ENCODE data around the gene MRM2. TPM values are rescaled to one million over a fixed set of nuclear protein-coding genes. Genes with fewer than 3 reads are reported as not detected.

The MRM2 gene
- polyA plus RNA-seq, 3 donors from 2014 or later, result 24.5 to 47.2 (median 33.1) TPM

GRCh38 chr7:2259480-2259879 lies 17.5 kb upstream of the MRM2 start:
- Mint-ChIP-seq H3K36me3 (peaks cover 9 to 27% (median 12%) of the 10 kb centered on the region in 3 donors), H3K4me1 (peaks cover 15 to 18% of the 10 kb centered on the region in 2 donors), H3K27me3 (ENCODE audit: low read depth in 3 of 3) (peaks cover 2 to 6% (median 4%) of the 10 kb centered on the region in 3 donors), H3K27ac (peak overlapping the region in 3 of 6 donors; percentile 64 to 76 (median 70)), H3K9me3 (peaks cover 0 to 2% (median 0%) of the 10 kb centered on the region in 6 donors), H3K4me3 (peak overlapping the region in 4 of 5 donors; percentile 41 to 60 (median 51))
- DNase-seq, result no peak

- H3K27ac Mint-ChIP-seq, result peak overlapping the region in 3 of 6 donors; percentile 21 to 76 (median 64)
- H3K9me3 Mint-ChIP-seq, result no peaks in the 10 kb centered on the region
- peak overlapping the region; percentile 32 to 60 (median 44) for H3K4me3 Mint-ChIP-seq
- H3K27me3 Mint-ChIP-seq (ENCODE audit: low read depth in 3 of 3), result peaks cover 2 to 6% (median 5%) of the 10 kb centered on the region in 3 donors
- peaks cover 15 to 18% of the 10 kb centered on the region in 2 donors for H3K4me1 Mint-ChIP-seq
- peaks cover 3 to 20% (median 6%) of the 10 kb centered on the region in 3 donors for H3K36me3 Mint-ChIP-seq
- peak; percentile 59 to 68 (median 63) for DNase-seq
These were observed 16.8 kb upstream of the MRM2 start for GRCh38 chr7:2258661-2259365.

DNA sequence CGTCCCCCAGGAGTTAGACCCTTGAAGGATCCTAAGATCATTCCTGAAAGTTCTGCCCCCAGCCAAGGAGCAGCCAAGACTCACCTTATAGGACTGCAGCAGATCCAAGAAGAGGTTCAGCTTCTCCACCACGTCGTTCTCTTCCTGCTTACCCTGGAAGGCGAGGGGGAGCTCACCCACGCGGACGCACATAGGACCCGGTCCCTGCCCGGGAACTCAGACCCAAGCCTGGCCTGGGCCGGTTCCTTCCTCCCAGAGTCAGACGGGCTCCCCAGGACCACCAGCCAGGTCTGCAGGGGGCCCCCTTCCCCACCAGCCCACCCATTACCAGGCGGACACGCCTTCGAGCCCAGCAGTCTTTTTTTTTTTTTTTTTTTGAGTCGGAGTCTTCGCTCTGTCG lies 15.6 kb upstream of the MRM2 start:
- Mint-ChIP-seq H3K4me3 (no peak overlapping the region), H3K27ac (no peak overlapping the region)

GRCh38 chr7:2257046-2257551 lies 15.1 kb upstream of the MRM2 start:
- peaks cover 3 to 15% (median 6%) of the 10 kb centered on the region in 3 donors for H3K36me3 Mint-ChIP-seq
- no peaks in the 10 kb centered on the region for H3K9me3 Mint-ChIP-seq

More for the DNA sequence above, 15.6 kb upstream of the MRM2 start:
- no peak for DNase-seq
- Mint-ChIP-seq H3K9me3 (no peaks in the 10 kb centered on the region), H3K27me3 (ENCODE audit: low read depth in 3 of 3) (peaks cover 2 to 8% (median 5%) of the 10 kb centered on the region in 3 donors), H3K4me1 (peaks cover 18% of the 10 kb centered on the region in 2 donors), H3K36me3 (peaks cover 3 to 20% (median 6%) of the 10 kb centered on the region in 3 donors)

DNA sequence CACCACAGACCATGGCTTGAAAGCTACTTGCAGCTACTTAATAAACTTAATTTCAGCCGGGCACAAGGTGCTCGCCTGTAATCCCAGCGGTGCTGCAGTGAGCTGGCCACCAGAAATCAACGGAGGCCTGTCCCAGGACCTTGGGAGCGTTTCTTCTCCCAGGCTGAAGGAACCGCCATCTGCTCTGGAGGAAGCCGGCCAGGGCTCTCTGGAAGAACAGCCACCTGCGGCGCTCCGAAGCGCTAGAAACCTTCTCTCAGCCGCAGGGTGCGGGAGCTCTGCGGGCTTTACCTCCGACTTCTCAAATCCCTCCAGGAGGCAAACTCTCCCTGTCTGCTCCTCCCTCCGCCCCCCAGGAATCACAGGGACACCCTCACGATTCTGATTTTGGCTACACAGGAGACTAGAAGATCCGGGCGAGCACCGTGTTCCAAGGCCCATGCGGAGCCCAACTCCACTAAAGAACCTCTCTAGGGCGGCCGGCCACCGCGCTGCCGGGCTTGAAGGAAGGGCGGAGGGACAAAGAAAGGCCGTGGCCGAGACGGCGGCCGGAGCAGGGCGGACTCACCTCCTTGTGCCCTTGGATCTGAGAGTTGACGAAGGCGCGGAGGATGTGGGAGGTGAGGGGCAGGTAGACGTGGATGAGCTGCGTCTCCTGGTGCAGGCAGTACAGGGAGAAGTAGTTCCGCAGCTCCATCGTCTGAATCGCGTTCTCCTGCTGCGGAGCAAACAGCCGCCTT lies 14.5 kb upstream of the MRM2 start:
- no peak overlapping the region for H3K27ac Mint-ChIP-seq

More at GRCh38 chr7:2257046-2257551, 15.1 kb upstream of the MRM2 start:
- DNase-seq, result no peak
- Mint-ChIP-seq H3K4me1 (peaks cover 20 to 22% of the 10 kb centered on the region in 2 donors), H3K4me3 (no peak overlapping the region), H3K27ac (no peak overlapping the region), H3K27me3 (ENCODE audit: low read depth in 3 of 3) (peaks cover 2 to 8% (median 5%) of the 10 kb centered on the region in 3 donors)

GRCh38 chr7:2255145-2256139 lies 13.4 kb upstream of the MRM2 start:
- H3K27ac Mint-ChIP-seq, result no peak overlapping the region
- DNase-seq, result no peak
- H3K9me3 Mint-ChIP-seq, result no peaks in the 10 kb centered on the region
- no peak overlapping the region for H3K4me3 Mint-ChIP-seq
- peaks cover 3 to 8% (median 6%) of the 10 kb centered on the region in 3 donors for H3K36me3 Mint-ChIP-seq
- peaks cover 23 to 27% of the 10 kb centered on the region in 2 donors for H3K4me1 Mint-ChIP-seq
- peaks cover 2 to 6% (median 5%) of the 10 kb centered on the region in 3 donors for H3K27me3 Mint-ChIP-seq (ENCODE audit: low read depth in 3 of 3)

More for the DNA sequence above, 14.5 kb upstream of the MRM2 start:
- no peak overlapping the region for H3K4me3 Mint-ChIP-seq
- H3K9me3 Mint-ChIP-seq, result no peaks in the 10 kb centered on the region
- H3K4me1 Mint-ChIP-seq, result peaks cover 24 to 27% of the 10 kb centered on the region in 2 donors
- peaks cover 2 to 6% (median 5%) of the 10 kb centered on the region in 3 donors for H3K27me3 Mint-ChIP-seq (ENCODE audit: low read depth in 3 of 3)
- no peak for DNase-seq
- peaks cover 3 to 9% (median 6%) of the 10 kb centered on the region in 3 donors for H3K36me3 Mint-ChIP-seq

DNA sequence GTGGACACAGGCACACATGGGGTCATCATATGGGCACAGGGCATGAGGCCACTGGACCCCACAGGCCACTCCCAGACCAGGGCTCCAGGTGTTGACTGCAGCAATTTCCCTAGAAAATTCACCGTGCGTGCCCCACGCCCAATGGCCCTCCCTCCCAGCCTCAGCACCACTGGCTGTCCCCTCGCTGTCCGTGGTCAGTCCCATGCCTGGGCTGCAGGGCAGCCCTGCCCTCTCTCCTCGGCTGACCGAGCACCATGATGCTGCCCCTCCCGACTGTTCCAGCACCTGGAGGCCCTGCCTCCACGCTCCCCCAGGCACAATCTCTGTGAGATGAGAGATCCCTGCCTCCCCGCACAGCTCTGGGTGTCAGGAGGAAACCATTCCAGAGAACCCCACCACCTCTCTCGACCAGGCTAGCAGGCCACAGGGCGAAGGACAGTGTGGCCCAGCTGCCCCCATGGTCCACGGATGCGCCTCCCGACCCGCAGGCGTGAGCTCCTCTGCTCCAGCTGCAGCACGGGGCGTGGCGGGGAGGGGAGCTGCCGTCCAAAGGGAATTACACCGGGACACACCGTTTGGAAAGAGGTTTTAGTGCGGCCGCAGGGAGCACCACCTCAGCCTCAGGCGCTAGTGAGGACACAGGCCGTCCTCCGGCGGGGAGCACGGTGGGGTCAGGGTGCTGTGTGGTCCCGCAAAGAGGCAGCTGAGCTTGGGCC lies 12.6 kb upstream of the MRM2 start:
- Mint-ChIP-seq H3K4me3 (no peak overlapping the region), H3K27me3 (ENCODE audit: low read depth in 3 of 3) (peaks cover 2 to 6% (median 5%) of the 10 kb centered on the region in 3 donors), H3K36me3 (peaks cover under 1 to 6% (median 5%) of the 10 kb centered on the region in 3 donors), H3K4me1 (peaks cover 22 to 26% of the 10 kb centered on the region in 2 donors), H3K9me3 (no peaks in the 10 kb centered on the region), H3K27ac (peak overlapping the region in 1 of 6 donors; percentile 32)
- no peak for DNase-seq

DNA sequence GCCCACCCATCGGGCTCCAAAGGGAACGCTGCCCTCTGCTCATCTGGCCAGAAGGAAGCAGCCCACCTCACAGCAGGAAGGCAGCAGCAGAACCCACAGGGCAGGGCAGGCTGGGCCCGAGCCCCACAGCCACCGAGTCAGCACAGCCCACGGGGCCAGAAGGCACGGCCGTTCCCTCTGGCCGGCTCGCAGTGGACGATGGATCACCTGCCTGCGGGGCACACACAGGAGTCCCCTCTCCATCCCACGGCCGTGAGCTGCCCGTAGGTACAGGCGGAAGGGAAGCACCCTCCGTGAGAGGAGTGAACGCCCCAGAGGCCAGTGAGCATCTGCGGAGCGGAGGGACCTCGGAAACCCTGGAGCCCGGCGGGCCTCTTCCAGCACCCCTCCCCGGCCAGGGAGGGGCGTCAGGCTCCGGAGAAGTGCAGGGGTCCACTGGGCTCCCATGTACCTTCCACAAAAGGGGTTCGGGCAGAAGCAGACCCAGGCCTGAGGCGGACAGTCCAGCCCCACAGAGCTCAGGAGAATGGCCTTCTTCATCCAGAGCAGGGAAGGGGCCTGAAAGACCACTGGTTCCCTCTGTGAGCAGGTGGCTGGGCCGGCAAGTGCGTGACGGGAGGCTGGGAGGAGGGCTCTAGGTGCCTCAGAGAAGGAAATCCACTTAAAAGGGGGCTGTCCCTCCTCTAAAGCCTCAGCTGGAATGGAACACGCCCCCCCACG lies 11.7 kb upstream of the MRM2 start:
- no peak for DNase-seq
- H3K4me1 Mint-ChIP-seq, result peaks cover 22 to 26% of the 10 kb centered on the region in 2 donors
- H3K9me3 Mint-ChIP-seq, result no peaks in the 10 kb centered on the region
- no peak overlapping the region for H3K27ac Mint-ChIP-seq
- H3K36me3 Mint-ChIP-seq, result peaks cover 0 to 11% (median 10%) of the 10 kb centered on the region in 3 donors
- H3K27me3 Mint-ChIP-seq (ENCODE audit: low read depth in 3 of 3), result peaks cover 1 to 2% (median 2%) of the 10 kb centered on the region in 3 donors
- no peak overlapping the region for H3K4me3 Mint-ChIP-seq

GRCh38 chr7:2253021-2253420 lies 11.0 kb upstream of the MRM2 start:
- H3K4me3 Mint-ChIP-seq, result no peak overlapping the region
- H3K27ac Mint-ChIP-seq, result no peak overlapping the region
- H3K9me3 Mint-ChIP-seq, result no peaks in the 10 kb centered on the region
- peaks cover 1 to 2% (median 2%) of the 10 kb centered on the region in 3 donors for H3K27me3 Mint-ChIP-seq (ENCODE audit: low read depth in 3 of 3)
- H3K4me1 Mint-ChIP-seq, result peaks cover 27 to 32% of the 10 kb centered on the region in 2 donors
- peaks cover 0 to 11% (median 10%) of the 10 kb centered on the region in 3 donors for H3K36me3 Mint-ChIP-seq
- DNase-seq, result no peak

DNA sequence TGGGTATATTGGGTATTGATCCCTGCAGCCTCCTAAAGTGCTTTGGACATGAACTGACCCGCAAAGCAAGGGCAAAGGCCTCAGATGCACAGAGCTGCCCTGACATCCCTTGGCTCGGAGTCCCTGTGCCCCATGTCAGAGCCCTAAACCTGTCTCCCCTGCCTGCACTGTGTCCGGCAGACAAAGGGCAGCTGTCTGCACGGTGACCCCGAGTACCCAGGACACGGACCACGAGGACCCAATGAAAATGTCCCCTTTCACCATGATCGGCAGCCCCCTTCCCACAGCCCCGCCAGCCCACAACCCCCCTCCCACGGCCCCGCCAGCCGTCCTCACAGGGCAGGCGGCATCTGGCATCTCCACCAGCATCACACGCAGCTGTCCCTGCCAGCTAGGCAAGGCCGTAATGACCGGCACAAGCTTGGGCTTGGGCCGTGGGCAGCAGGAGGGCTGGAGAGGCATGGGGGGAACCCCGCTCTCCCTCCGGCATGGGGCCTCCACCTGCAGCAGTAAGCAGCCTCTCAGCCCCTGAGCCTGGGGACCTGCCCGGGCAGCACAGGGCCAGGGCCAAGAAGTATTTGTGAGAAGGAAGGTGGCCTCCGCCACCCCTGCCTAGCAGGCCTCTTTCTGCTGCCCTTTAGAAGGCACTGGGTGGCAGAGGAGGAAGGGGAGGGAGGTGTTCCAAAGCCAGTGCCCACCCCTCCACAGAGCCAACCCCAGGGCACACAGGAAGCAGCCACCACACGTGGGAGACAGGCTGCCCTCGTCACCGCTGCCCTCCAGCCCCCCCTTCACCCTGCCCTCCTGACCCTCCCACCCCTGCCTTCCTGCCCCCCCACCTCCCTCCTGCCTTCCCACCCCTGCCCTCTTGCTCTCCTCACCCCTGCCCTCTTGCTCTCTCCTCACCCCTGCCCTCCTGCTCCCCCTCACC lies 10.1 kb upstream of the MRM2 start:
- peak; percentile 40 to 61 (median 47) for DNase-seq
- peaks cover 1 to 2% (median 2%) of the 10 kb centered on the region in 3 donors for H3K27me3 Mint-ChIP-seq (ENCODE audit: low read depth in 3 of 3)

GRCh38 chr7:2251381-2251780 lies 9.4 kb upstream of the MRM2 start:
- DNase-seq, result no peak

More for the DNA sequence above, 10.1 kb upstream of the MRM2 start:
- peaks cover 0 to 11% (median 10%) of the 10 kb centered on the region in 3 donors for H3K36me3 Mint-ChIP-seq
- no peak overlapping the region for H3K27ac Mint-ChIP-seq
- peaks cover 31 to 35% of the 10 kb centered on the region in 2 donors for H3K4me1 Mint-ChIP-seq
- no peaks in the 10 kb centered on the region for H3K9me3 Mint-ChIP-seq
- no peak overlapping the region for H3K4me3 Mint-ChIP-seq

More at GRCh38 chr7:2251381-2251780, 9.4 kb upstream of the MRM2 start:
- H3K9me3 Mint-ChIP-seq, result no peaks in the 10 kb centered on the region
- H3K4me1 Mint-ChIP-seq, result peaks cover 33 to 36% of the 10 kb centered on the region in 2 donors
- peaks cover 0 to 10% (median 8%) of the 10 kb centered on the region in 3 donors for H3K36me3 Mint-ChIP-seq
- H3K27me3 Mint-ChIP-seq (ENCODE audit: low read depth in 3 of 3), result peaks cover 0 to 2% (median 1%) of the 10 kb centered on the region in 3 donors
- no peak overlapping the region for H3K27ac Mint-ChIP-seq
- H3K4me3 Mint-ChIP-seq, result no peak overlapping the region

Data from immature natural killer cell (primary cell).